HUES48 (cell line): ENCODE results near the gene SLC2A10.

ENCODE experiments used
- H3K27ac ChIP-seq: one replicate; pipeline ENCODE4 v1.7.0; 2013; ENCODE audit warnings: low read depth, low read length, inconsistent platforms
- H3K27me3 ChIP-seq: 2 replicates; pipeline ENCODE4 v1.6.1; 2013; ENCODE audit warnings: mild to moderate bottlenecking, low read length; ENCODE audit not compliant: control insufficient read depth, insufficient read depth
- H3K36me3 ChIP-seq: 2 replicates; pipeline ENCODE4 v1.6.1; 2013; ENCODE audit warnings: low read length; ENCODE audit not compliant: control insufficient read depth, insufficient read depth
- H3K4me1 ChIP-seq: 2 replicates; pipeline ENCODE4 v1.6.1; 2013; ENCODE audit warnings: mild to moderate bottlenecking, low read length; ENCODE audit not compliant: control insufficient read depth, insufficient read depth
- H3K4me3 ChIP-seq: 2 replicates; pipeline ENCODE4 v1.5.1; 2013; ENCODE audit warnings: mild to moderate bottlenecking, low read depth, low read length
- H3K9ac ChIP-seq: 2 replicates; pipeline ENCODE4 v1.6.1; 2013; ENCODE audit warnings: mild to moderate bottlenecking, low read depth, low read length, moderate library complexity
- H3K9me3 ChIP-seq: 2 replicates; pipeline ENCODE4 v1.6.1; 2013; ENCODE audit warnings: low read length; ENCODE audit not compliant: control insufficient read depth, insufficient read depth

The SLC2A10 gene

GRCh38 chr20:46717818-46718541 is 8.5 kb downstream of the SLC2A10 start:
- Histone ChIP-seq H3K4me1 (peaks cover 8% of the 10 kb centered on the region), H3K9me3 (no peaks in the 10 kb centered on the region), H3K27me3 (no peaks in the 10 kb centered on the region), H3K36me3 (no peaks in the 10 kb centered on the region), H3K27ac (no peak overlapping the region), H3K4me3 (no peak overlapping the region), H3K9ac (no peak overlapping the region)

GRCh38 chr20:46720019-46720418 is 10.6 kb downstream of the SLC2A10 start:
- H3K9ac ChIP-seq: no peak overlapping the region
- H3K27me3 ChIP-seq: no peaks in the 10 kb centered on the region
- H3K4me1 ChIP-seq: peaks cover 6% of the 10 kb centered on the region
- H3K4me3 ChIP-seq: no peak overlapping the region
- no peaks in the 10 kb centered on the region for H3K36me3 ChIP-seq
- H3K27ac ChIP-seq: no peak overlapping the region
- no peaks in the 10 kb centered on the region for H3K9me3 ChIP-seq

GRCh38 chr20:46720776-46721425 is 11.5 kb downstream of the SLC2A10 start:
- Histone ChIP-seq H3K27ac (no peak overlapping the region), H3K4me3 (no peak overlapping the region), H3K9me3 (no peaks in the 10 kb centered on the region), H3K4me1 (no peaks in the 10 kb centered on the region), H3K36me3 (no peaks in the 10 kb centered on the region), H3K9ac (no peak overlapping the region), H3K27me3 (no peaks in the 10 kb centered on the region)

- Histone ChIP-seq H3K9me3 (no peaks in the 10 kb centered on the region), H3K36me3 (no peaks in the 10 kb centered on the region), H3K27ac (no peak overlapping the region), H3K4me3 (no peak overlapping the region), H3K9ac (no peak overlapping the region), H3K27me3 (no peaks in the 10 kb centered on the region), H3K4me1 (no peaks in the 10 kb centered on the region)
These were observed 12.0 kb downstream of the SLC2A10 start for GRCh38 chr20:46721476-46721875.

GRCh38 chr20:46722450-46722849 is 13.0 kb downstream of the SLC2A10 start:
- no peak overlapping the region for H3K9ac ChIP-seq
- H3K27ac ChIP-seq: no peak overlapping the region
- H3K27me3 ChIP-seq: no peaks in the 10 kb centered on the region
- no peak overlapping the region for H3K4me3 ChIP-seq
- H3K4me1 ChIP-seq: no peaks in the 10 kb centered on the region
- no peaks in the 10 kb centered on the region for H3K9me3 ChIP-seq
- H3K36me3 ChIP-seq: no peaks in the 10 kb centered on the region

GRCh38 chr20:46723039-46723438 is 13.6 kb downstream of the SLC2A10 start:
- Histone ChIP-seq H3K36me3 (no peaks in the 10 kb centered on the region), H3K9me3 (no peaks in the 10 kb centered on the region), H3K9ac (no peak overlapping the region), H3K27me3 (no peaks in the 10 kb centered on the region), H3K4me3 (no peak overlapping the region), H3K4me1 (no peaks in the 10 kb centered on the region), H3K27ac (no peak overlapping the region)

GRCh38 chr20:46724343-46724959 is 15.0 kb downstream of the SLC2A10 start:
- no peak overlapping the region for H3K4me3 ChIP-seq
- no peaks in the 10 kb centered on the region for H3K9me3 ChIP-seq
- H3K9ac ChIP-seq: no peak overlapping the region
- no peaks in the 10 kb centered on the region for H3K27me3 ChIP-seq
- H3K36me3 ChIP-seq: no peaks in the 10 kb centered on the region
- no peaks in the 10 kb centered on the region for H3K4me1 ChIP-seq
- H3K27ac ChIP-seq: no peak overlapping the region

- H3K4me1 ChIP-seq: no peaks in the 10 kb centered on the region
- no peaks in the 10 kb centered on the region for H3K9me3 ChIP-seq
- no peaks in the 10 kb centered on the region for H3K27me3 ChIP-seq
- H3K9ac ChIP-seq: no peak overlapping the region
- no peak overlapping the region for H3K4me3 ChIP-seq
- H3K36me3 ChIP-seq: no peaks in the 10 kb centered on the region
- no peak overlapping the region for H3K27ac ChIP-seq
These were observed 16.0 kb downstream of the SLC2A10 start for GRCh38 chr20:46725186-46726165.

GRCh38 chr20:46731770-46732169 is 22.3 kb downstream of the SLC2A10 start:
- Histone ChIP-seq H3K4me1 (no peaks in the 10 kb centered on the region), H3K27ac (no peak overlapping the region), H3K27me3 (no peaks in the 10 kb centered on the region), H3K9ac (no peak overlapping the region), H3K4me3 (no peak overlapping the region), H3K36me3 (no peaks in the 10 kb centered on the region), H3K9me3 (no peaks in the 10 kb centered on the region)

- Histone ChIP-seq H3K9ac (no peak overlapping the region), H3K27me3 (no peaks in the 10 kb centered on the region), H3K36me3 (no peaks in the 10 kb centered on the region), H3K4me3 (no peak overlapping the region), H3K4me1 (no peaks in the 10 kb centered on the region), H3K27ac (no peak overlapping the region), H3K9me3 (0 out of 2 replicates have a peak, but pooled peaks cover 4% of the 10 kb centered on the region)
These were observed 26.0 kb downstream of the SLC2A10 start for GRCh38 chr20:46735436-46735835.
